RWPE2 (cell line): Measurements from ENCODE around the gene KHDC4.

Source experiments
- ATAC-seq: fragments of 200-7000 bp; cut with Tn5 transposase; 3 replicates; pipeline ENCODE4 v1.9.1; 2021; ENCODE audit warnings: low read depth
- DNase-seq: peaks from one replicate; pipeline ENCODE4 v3.0.0-alpha.2; 2020; ENCODE audit warnings: low spot score
- H3K27ac ChIP-seq: fragments of 450-650 bp; 2 replicates; pipeline ENCODE4 v1.5.1; 2017; ENCODE audit warnings: mild to moderate bottlenecking; ENCODE audit not compliant: poor library complexity, severe bottlenecking
- H3K27me3 ChIP-seq: fragments of 250-450 bp; sonication (Bioruptor Pico); 2 replicates; pipeline ENCODE4 v1.5.1; 2021; ENCODE audit warnings: mild to moderate bottlenecking, moderate library complexity; ENCODE audit not compliant: insufficient read depth, poor library complexity, severe bottlenecking
- H3K36me3 ChIP-seq: fragments of 250-450 bp; sonication (Bioruptor Pico); 2 replicates; pipeline ENCODE4 v1.5.1; 2020; ENCODE audit warnings: low read depth, mild to moderate bottlenecking, moderate library complexity
- H3K4me1 ChIP-seq: fragments of 250-450 bp; sonication (Bioruptor Pico); 2 replicates; pipeline ENCODE4 v1.5.1; 2021; ENCODE audit warnings: mild to moderate bottlenecking, moderate library complexity; ENCODE audit not compliant: insufficient read depth, poor library complexity, severe bottlenecking
- H3K4me3 ChIP-seq: fragments of 250-450 bp; sonication (Bioruptor Pico); 2 replicates; pipeline ENCODE4 v1.5.1; 2021; ENCODE audit warnings: mild to moderate bottlenecking, moderate library complexity; ENCODE audit not compliant: severe bottlenecking
- H3K9me3 ChIP-seq: fragments of 250-450 bp; sonication (Bioruptor Pico); 2 replicates; pipeline ENCODE4 v1.5.1; 2021; ENCODE audit warnings: mild to moderate bottlenecking, moderate library complexity; ENCODE audit not compliant: severe bottlenecking
- TF ChIP-seq, protein P1 (sequence below): fragments of 450-650 bp; IDR thresholded peaks from one replicate; pipeline ENCODE4 v1.5.1; 2017; ENCODE audit warnings: mild to moderate bottlenecking, moderate library complexity; ENCODE audit not compliant: poor library complexity, severe bottlenecking

The KHDC4 gene

DNA sequence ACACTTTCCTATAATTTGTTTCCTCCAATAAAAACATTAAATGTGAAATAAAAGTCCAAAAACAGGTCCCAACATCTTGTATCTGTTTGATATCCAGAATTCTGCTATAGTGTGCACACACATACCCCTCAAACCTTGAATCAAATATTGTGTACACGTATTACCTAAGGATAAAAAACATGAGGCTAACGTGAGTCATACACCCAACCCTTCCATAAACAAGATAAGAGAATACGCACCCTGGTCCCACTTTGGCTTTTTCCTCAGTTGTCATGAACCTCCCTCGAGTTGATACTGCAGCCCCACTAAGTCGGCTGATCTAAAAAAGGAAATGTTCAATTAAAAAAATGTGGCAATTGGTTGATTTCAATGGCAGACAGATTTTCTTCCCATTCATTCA is 5.2 kb downstream of the KHDC4 start:
- Histone ChIP-seq H3K36me3 (peaks cover 100% of the 10 kb centered on the region), H3K4me3 (no peak overlapping the region), H3K9me3 (no peaks in the 10 kb centered on the region), H3K4me1 (peaks cover 41% of the 10 kb centered on the region), H3K27me3 (no peaks in the 10 kb centered on the region), H3K27ac (no peak overlapping the region)
- ATAC-seq, result no peak
- TF ChIP-seq, protein P1, sequence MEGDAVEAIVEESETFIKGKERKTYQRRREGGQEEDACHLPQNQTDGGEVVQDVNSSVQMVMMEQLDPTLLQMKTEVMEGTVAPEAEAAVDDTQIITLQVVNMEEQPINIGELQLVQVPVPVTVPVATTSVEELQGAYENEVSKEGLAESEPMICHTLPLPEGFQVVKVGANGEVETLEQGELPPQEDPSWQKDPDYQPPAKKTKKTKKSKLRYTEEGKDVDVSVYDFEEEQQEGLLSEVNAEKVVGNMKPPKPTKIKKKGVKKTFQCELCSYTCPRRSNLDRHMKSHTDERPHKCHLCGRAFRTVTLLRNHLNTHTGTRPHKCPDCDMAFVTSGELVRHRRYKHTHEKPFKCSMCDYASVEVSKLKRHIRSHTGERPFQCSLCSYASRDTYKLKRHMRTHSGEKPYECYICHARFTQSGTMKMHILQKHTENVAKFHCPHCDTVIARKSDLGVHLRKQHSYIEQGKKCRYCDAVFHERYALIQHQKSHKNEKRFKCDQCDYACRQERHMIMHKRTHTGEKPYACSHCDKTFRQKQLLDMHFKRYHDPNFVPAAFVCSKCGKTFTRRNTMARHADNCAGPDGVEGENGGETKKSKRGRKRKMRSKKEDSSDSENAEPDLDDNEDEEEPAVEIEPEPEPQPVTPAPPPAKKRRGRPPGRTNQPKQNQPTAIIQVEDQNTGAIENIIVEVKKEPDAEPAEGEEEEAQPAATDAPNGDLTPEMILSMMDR, result no peak
- no peak for DNase-seq

DNA sequence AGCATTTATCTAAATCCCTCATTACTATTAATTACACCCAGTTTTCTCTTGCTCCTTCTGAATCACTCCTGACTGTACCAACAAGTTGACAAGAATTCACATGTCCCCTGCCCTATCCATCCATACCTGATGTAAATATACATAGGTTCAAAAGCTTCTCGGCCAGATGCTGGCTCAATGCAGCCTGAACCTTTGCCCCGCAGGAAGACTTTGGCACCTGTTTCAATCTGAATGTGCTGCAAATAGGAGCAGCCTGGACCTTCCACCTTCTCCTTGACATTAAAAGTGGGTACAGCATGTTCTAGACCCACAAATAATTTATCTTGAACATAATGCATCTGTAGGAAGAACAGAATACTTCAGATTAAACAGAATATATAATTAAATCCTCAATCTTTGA is 8.7 kb downstream of the KHDC4 start:
- TF ChIP-seq, protein P1, result no peak
- peaks cover 100% of the 10 kb centered on the region for H3K36me3 ChIP-seq
- no peak overlapping the region for H3K27ac ChIP-seq
- ATAC-seq, result no peak
- no peak overlapping the region for H3K4me3 ChIP-seq
- DNase-seq, result no peak
- H3K27me3 ChIP-seq, result no peaks in the 10 kb centered on the region
- H3K4me1 ChIP-seq, result peaks cover 17% of the 10 kb centered on the region
- H3K9me3 ChIP-seq, result no peaks in the 10 kb centered on the region

DNA sequence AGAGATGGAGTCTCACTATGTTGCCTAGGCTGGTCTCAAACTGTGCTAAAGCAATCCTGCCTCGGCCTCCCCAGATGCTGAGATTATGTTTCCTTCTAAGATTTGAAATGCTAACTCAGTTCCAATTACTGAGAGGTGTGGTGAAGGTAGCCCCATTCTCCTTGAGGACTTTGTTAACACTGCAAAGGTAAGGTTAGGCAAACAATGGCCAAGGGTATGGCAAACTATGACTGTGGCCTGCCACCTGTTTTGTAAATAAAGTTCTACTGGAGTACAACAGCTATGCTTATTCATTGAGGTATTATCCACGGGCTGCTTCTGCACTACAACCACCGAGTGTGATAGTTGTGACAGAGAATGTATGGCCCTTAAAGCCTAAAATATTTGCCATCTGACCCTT is 13.5 kb downstream of the KHDC4 start:
- Histone ChIP-seq H3K36me3 (peaks cover 98% of the 10 kb centered on the region), H3K4me3 (no peak overlapping the region), H3K27ac (no peak overlapping the region), H3K27me3 (no peaks in the 10 kb centered on the region), H3K4me1 (no peaks in the 10 kb centered on the region), H3K9me3 (no peaks in the 10 kb centered on the region)
- TF ChIP-seq, protein P1, result no peak
- DNase-seq, result no peak
- ATAC-seq, result no peak

DNA sequence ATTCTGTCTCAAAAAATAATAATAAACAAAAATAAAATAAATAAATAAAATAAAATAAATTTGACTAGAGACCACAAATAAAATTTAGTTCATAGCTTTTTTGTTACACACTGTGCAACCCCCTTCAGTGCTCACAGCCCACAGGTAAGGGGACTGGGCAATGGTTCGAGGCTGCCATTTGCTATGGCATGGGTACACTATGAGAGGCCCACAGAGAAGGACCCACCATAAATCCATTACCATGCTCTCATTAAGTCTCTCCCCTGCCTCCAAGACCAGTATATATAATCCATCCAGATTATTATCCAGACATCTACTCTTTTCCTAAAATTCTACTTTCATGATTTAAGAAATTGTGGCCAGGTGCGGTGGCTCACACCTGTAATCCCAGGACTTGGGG is 14.4 kb downstream of the KHDC4 start:
- H3K4me3 ChIP-seq, result no peak overlapping the region
- no peaks in the 10 kb centered on the region for H3K4me1 ChIP-seq
- no peak for ATAC-seq
- H3K27ac ChIP-seq, result no peak overlapping the region
- no peaks in the 10 kb centered on the region for H3K27me3 ChIP-seq
- H3K9me3 ChIP-seq, result no peaks in the 10 kb centered on the region
- DNase-seq, result no peak
- H3K36me3 ChIP-seq, result peaks cover 98% of the 10 kb centered on the region
- TF ChIP-seq, protein P1, result no peak

DNA sequence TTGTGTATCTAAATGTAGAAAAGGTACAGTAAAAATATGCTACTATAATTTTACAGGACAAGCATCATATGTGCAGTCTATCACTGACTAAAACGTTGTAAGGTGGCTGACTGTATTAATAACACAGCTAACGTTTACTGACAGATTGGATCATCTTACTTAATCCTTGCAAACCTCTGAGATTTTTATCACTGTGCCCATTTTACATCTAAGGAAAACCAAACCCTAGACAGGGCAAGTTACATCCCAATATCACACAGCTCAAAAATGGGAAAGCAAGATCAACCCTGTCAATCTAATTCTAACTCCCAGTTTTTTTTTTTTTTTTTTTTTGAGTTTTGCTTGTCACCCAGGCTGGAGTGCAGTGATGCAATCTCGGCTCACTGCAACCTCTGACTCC is 15.6 kb downstream of the KHDC4 start:
- ATAC-seq (no peak), DNase-seq (no peak)
- no peaks in the 10 kb centered on the region for H3K9me3 ChIP-seq
- H3K27me3 ChIP-seq, result no peaks in the 10 kb centered on the region
- no peak overlapping the region for H3K4me3 ChIP-seq
- H3K27ac ChIP-seq, result no peak overlapping the region
- TF ChIP-seq, protein P1, result no peak
- H3K4me1 ChIP-seq, result no peaks in the 10 kb centered on the region
- H3K36me3 ChIP-seq, result peaks cover 98% of the 10 kb centered on the region
